NCI-H526 treated with DMSO at 0.1 percent for 48 hours (cell line): Measurements from ENCODE around the gene PIP5K1B.

Experiments
- DNase-seq: peaks from one replicate; lab custom pipeline; 2025; lab: John Stamatoyannopoulos, UW

Gene PIP5K1B

GRCh38 chr9:68991457-68991856 lies 286.4 kb downstream of the PIP5K1B start:
- no peak for DNase-seq

DNA sequence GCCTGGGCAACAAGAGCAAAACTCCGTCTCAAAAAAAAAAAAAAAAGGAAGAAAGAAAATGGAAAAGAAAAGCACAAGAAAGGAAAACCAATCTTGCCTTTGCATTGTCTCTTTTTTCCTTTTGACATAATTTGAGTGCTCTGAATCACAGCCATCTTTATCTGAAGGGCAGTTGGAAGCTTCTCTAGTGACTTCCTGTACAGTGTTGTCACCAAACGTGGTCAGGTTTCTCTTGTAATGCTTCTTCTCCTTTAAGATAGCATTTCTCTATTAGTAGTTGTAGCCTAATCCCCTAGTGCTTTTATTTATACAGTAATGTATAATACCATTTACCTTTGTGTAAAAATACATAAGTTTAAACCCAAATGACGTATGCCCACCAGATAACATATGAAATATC lies 290.7 kb downstream of the PIP5K1B start:
- no peak for DNase-seq

DNA sequence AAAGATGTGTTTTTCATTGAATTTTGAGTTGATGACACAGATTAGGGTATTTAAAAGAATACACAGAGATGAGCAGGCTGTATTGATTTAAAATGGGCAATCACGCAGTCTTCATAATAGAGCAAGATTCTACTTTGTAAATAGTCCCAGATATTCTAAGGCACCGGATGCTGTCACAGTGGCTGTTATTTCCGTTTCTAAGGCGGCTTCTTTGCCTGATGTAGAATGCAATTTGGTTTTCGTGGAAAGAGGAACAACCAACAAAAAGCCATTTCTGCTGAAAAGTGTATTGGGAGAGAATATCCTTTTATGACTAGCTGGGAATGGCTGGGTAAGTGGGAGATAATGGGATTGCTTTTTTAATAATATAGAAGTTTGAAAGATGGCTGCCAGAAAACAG lies 291.4 kb downstream of the PIP5K1B start:
- DNase-seq = no peak

- DNase-seq = no peak
Observed at GRCh38 chr9:68997666-68998065, 292.6 kb downstream of the PIP5K1B start.

DNA sequence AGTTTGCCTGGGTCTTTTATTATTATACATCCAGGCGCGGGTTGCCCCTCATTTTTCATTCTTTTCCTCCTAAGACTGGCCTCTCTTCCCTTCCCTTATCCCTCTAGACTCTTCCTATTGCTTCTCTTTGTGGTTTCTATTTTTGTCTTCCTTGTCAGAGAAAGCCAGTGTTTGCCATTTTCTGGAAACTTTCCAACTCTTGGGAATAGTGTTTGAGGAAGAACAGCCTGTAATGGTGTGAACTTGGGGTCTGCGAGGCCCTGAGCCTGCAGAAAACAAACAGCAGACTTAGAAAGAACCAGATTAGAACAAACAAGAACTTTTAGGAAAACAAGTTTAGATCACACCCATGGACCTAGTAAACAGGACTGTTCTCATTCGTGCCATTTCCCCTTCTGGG lies 293.3 kb downstream of the PIP5K1B start:
- no peak for DNase-seq

DNA sequence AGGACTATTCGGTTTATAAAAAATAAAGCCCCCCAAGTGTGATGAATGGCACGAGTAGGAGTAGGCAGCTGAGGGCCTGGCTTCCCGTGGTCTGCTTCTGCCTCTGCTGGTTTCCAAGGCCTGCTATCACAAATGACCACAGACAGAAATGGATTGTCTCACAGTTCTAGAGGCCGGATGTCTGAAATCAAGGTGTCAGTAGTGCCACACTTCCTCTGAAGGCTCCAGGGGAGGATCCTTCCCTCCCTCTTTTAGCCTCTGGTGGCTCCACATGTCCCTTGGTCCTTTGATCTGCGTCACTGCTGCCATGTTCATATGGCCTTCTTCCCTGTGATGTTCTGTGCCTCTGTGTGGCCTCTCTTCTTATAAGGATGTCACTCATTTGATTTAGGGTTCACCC lies 293.8 kb downstream of the PIP5K1B start:
- DNase-seq = no peak

- peak; percentile 54 for DNase-seq
Observed at GRCh38 chr9:68999393-69000105, 294.5 kb downstream of the PIP5K1B start.

GRCh38 chr9:69001921-69002320 lies 296.9 kb downstream of the PIP5K1B start:
- no peak for DNase-seq

DNA sequence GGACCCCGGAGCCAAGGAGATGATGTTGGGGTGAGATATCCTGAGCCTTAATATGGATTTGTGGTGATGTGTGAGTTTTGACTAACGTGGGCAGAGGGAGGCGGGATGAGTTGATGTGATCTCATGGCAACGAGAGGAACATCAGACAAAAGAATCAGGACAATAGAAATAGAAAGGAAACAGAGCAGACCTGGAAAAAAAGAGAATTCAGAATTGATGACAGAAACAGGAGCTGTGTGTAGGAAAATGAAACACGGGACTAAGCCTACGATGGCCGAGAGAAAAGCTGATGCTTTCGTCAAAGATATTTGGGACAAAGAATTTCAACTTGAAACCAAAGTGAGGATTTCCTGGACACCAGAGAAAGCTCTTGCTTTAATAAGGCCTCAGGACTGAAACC lies 298.0 kb downstream of the PIP5K1B start:
- no peak for DNase-seq

DNA sequence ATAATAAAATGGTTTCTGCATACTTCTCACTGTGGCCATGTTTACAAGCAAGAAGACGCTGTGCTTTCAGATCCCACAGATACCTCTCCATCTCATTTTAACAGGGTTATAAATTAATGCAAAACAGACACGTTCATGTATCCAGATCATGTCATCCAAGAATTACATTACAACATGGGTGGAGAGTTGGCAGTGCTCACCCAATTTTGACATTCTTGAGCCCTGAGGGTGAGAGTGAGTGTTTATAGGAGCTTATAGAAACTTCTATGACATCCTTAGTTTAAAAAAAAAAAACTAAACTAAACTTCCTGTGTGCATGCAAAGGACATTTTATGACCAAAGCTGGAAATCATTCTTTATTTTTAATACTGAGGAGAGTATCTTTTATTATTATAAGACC lies 299.8 kb downstream of the PIP5K1B start:
- DNase-seq = no peak

DNA sequence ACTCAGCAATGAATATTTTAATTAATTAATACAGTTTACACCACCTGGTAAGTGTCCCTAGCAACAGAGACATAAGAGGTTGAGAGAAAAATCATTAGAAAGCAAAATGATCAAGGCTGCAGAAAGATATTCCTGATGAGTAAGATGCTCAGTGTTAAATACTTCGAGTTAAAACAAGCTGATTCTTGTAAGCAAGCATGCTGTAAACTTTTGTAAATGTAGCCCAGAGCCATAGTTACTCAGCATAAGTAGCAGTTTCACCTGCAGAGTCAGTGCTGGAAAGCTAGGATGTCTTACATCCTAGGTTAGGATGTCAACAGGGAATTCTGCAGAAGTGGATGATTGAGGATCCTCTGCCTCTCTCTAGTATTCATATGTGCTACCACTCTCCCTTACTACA lies 304.7 kb downstream of the PIP5K1B start:
- no peak for DNase-seq

GRCh38 chr9:69012696-69013381 lies 307.8 kb downstream of the PIP5K1B start:
- no peak for DNase-seq

GRCh38 chr9:69013382-69013727 lies 308.3 kb downstream of the PIP5K1B start:
- no peak for DNase-seq

- DNase-seq = no peak
Observed at GRCh38 chr9:69014013-69014412, 309.0 kb downstream of the PIP5K1B start, which contains the start of gene PRKACG. Gene PRKACG, minus strand, starts transcription at chr9:69014113. Its CDS starts 21 bp downstream, at chr9:69014092.

- no peak for DNase-seq
Observed at GRCh38 chr9:69016191-69017096, 311.4 kb downstream of the PIP5K1B start.

GRCh38 chr9:69018737-69019136 lies 313.7 kb downstream of the PIP5K1B start:
- no peak for DNase-seq

GRCh38 chr9:69019808-69020207 lies 314.8 kb downstream of the PIP5K1B start:
- no peak for DNase-seq

- DNase-seq = no peak
Observed at GRCh38 chr9:69020301-69021145, 315.5 kb downstream of the PIP5K1B start.

DNA sequence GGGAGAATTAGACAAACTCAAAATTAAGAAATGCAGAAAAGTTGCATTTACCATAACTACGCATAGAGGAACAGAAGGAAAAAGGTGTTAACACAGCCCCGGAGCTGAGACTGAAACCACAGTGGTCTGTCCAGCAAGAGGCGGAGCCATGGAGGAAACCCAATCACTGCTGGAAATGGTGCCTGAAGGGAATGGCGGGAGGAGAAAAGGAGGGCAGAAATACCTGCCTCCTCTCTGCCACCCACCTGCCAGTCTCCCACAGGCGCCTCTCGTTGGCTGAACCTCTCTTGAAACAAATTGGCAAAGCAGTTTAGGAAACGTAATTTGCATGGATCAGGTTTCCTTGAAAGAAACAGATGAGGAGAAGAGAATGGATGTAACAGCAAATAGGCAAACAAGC lies 318.6 kb downstream of the PIP5K1B start:
- DNase-seq = peak; percentile 83

DNA sequence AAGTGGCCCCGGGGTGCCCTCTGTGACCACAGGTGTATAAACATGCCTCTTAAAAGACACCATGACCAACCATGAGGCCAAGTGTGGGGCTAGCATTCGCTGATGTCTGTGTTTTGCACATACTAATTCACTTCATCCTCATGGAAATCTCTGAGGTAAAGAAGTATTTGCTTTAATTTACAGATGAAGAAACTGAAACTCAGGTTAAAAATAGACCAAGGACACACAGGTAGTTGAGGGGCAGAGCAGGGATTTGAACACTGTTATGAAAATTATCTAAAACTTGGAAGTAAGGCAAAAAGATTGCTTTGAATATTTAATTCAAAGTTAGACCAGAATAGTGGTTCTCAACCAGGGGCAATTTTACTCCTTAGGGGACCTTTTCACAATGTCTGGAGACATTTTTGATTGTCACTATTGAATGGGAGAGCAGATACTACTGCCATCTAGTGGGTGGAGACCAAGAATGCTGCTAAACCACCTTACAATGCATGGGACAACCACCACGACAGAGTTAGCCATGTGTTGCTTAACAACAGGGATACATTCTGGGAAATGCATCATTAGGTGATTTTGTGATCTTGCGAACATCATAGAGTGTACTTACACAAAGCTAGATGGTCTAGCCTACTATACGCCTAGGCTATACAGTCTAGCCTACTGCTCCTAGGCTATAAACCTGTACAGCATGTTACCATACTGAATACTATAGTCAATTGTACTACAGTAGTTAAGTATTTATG lies 322.5 kb downstream of the PIP5K1B start:
- peak; percentile 15 for DNase-seq

GRCh38 chr9:69028754-69029153 lies 323.7 kb downstream of the PIP5K1B start:
- DNase-seq = no peak
